Renal cortex interstitium (tissue), 11 donors: Measurements from ENCODE around the gene ZNF326. TPM values are rescaled to one million over a fixed set of nuclear protein-coding genes. Genes with fewer than 3 reads are reported as not detected.
"Not testable (repeated sequence)": the region's sequence is repeated elsewhere in the genome, so short reads cannot be mapped to it uniquely, and the experiment has no call there.

Source experiments
- DNase-seq, 11 donors: peaks; one replicate each; pipeline ENCODE4 v3.0.0-alpha.2; 2013; ENCODE audit warnings: low read depth in 9 of 11, low spot score in 4 of 11; ENCODE audit errors: extremely low read depth in 1 of 11
- polyA plus RNA-seq, 3 donors: library from polyadenylated mRNA; unstranded; fragments of 120-200 nt; gene quantifications; one replicate each; pipeline ENCODE4 v1.2.1, GENCODE V29; 2013; ENCODE audit not compliant: insufficient read length in 3 of 3

Gene ZNF326
- polyA plus RNA-seq, 3 donors: 59.1 to 85.9 (median 69.0) TPM

DNA sequence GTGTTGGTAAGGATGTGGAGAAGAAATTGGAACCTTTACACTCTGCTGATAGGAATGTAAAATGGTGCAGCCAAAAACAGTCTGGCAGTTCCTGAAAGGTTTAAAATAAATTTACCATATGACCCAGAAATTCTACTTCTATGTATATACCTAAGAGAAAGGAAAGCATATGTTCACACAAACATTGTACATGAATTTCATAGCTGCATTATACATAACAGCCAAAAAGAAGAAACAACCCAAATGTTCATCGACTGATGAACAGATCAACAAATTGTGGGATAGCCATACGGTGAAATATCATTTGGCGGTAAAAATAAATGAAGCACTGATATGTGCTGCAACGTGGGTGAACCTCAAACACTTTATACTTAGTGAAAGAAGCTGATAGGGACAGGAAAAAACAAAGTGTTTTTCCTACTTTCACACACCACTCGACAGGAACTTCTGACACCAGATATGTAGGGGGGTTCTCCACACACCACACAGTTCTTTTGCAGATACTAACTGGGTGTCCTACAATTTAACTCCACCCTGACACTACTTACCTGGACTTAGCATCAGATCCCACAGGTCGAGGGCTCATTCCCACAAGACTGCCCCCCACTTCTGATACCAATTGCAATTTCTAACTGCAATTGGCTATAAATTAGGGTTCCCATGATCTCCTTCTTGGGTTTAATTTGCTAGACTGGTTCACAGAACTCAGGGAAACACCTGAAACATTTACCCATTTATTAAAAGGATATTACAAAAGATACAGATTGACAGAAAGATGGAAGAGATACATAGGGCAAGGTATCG, 35.9 kb upstream of the ZNF326 start:
- DNase-seq: no peak

- DNase-seq: no peak
These were observed 35.2 kb upstream of the ZNF326 start for GRCh38 chr1:89959719-89960118.

DNA sequence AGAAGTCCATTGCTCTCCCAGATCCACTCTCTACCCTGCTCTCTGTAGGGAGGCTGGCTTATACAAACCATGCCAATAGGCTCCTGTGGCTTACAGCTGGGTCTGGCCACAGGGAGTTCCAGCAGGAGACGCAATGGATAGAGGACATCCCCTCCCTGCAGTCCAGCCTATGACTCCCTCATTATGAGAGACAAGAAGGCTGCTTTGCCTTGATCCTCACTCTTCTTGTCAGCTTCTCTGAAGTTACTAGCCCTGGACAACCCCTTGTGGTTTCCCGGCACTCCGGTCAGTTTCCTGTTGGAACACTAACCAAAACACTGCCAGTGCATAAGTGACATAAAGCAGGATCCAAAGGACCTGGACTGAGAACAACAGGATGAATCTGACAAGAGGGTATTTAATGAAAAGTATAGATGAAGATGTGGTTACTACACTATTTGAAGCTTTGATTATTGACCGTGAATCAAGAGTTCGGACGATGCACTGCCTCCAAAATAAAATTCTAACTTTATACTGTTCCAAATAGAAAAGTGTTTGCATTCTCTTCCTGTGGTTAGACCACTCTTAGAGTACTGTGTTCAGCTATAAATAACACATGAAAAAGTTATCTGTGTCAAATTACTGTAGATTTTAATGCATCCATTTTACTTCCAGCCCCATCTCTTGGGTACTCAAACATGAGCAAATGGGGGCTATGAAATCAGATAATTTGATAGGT, 32.7 kb upstream of the ZNF326 start:
- no peak for DNase-seq

GRCh38 chr1:89962742-89963075, 32.2 kb upstream of the ZNF326 start:
- DNase-seq: no peak

DNA sequence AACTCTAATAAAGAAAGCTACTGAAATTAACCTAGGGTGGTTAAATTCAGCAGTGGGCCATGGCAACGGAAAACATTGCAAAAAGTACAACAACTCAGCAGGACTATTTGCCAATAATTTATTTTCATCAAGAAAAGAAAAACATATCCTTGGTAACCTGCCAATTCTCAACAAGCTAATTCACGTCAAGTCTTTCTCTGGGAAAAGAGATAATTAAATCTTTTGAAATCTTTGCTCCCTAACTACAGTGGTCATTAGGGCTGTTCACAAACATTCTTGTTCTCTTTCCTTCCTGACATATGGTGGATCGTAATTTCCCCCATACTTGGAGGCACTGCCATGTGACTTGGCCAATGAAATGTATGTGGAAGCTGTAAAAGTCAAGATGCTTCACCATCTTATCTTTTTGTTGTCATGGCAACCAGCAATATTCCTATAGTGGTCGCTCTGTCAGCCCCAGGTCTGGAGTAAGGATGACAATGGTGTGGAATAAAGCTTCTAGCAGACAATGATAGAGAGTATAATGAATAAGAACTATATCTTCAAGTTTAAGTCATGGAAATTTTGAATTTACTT, 29.6 kb upstream of the ZNF326 start:
- no peak for DNase-seq

DNA sequence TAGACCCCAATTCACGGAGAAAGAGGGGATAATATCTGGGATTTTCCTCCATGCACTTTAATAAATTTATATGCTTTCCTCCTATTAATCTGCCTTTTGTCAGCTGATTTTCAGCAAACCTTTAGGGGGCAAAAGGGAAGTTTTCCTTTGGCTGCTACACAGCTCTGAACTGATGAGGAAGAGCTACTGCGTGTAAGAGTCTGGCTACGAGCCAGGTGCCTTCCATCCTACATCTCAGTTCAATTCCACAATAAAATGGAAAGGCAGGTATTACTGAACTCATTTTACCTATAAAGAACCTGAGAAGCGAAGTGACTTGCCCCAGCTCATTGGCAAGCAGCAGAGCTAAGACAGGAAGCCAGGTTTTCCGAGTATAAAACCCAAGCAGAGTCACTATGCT, 28.3 kb upstream of the ZNF326 start:
- no peak for DNase-seq

- DNase-seq: no peak
These were observed 23.3 kb upstream of the ZNF326 start for GRCh38 chr1:89971600-89971999.

- no peak for DNase-seq
These were observed 22.9 kb upstream of the ZNF326 start for GRCh38 chr1:89972024-89972423.

DNA sequence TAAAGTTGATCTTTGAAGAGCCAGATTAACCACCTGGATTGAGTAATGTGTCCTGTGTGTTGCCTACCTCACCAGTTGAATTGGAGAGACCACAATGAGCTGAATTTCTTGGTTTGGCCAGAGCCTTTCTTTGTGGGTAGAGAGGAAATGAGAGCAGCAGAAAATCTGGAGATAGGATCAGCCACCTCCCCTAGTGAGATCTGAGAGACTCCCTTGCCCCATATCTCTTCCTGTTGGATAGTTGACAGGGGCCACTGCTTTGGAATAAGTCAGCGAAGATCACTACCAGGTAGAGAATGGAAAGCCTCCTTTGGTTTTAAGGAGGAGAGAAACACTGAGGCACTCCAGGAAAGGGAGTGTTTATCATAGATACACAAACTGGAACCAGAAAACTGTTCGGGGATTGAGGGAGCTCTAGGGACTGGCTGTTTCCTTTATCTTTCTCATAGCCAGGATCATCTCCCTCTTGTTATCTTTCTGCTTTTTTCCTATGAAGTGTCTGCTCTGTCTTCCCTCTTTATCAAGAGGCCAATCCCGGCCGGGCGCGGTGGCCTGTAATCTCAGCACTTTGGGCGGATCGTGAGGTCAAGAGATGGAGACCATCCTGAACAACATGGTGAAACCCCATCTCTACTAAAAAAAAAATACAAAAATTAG, 21.3 kb upstream of the ZNF326 start:
- DNase-seq: no peak

DNA sequence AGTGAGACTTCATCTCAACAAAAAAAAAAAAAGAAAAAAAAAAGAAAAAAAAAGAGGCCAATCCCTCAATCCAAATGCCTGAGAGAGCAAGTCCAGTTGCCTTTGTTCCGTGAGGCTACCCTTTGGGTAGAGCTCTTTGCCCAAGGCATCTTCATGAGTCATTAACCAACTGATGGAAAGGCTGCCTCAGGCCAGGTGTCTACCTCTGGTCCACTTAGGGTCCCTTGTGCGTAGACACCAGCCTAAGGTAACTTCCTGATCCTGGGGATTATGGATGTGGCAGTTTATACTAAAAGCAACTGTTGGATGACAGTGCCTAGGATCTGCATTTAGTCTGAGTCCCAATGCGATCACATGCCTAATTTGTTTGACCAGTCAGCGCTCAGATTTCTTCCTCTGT, 20.7 kb upstream of the ZNF326 start:
- no peak for DNase-seq

DNA sequence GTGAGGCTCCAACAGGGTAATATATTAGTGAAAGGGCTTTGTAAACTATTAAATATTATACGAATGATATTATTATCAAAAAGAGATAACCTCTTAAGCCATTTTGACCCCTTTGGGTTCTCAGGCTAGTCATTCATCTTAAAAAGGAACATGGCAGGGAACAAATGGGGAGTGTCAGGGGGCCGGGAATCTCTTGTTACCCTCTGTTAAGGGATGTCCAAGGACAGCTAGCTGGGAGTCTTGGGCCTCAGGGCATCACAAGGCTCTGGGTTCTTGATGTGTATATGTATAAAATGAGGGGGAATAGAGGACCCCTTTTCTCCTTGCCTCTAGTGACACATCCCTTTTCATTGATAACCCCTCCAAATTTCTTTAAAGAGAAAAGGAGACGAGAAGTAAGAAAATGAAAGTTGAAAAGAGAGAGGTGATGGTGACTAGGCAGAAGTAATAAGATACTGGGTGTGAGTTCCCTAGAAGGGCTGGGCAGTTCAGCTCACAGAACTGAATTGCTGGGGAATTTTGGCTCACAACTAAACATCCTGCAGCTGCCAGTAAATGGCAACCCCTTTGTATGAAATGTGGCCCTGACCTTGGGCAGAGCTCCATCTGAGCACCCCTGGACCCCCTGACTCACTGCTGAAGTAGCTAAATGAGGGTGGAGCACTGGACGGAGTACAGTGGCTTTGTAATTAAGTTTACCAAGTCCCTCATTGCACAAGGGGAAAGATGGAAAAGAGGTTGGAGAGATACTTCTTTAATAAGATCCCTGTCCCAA, 20.0 kb upstream of the ZNF326 start:
- DNase-seq: no peak

GRCh38 chr1:89975540-89976125, 19.3 kb upstream of the ZNF326 start:
- no peak for DNase-seq

- DNase-seq: no peak
These were observed 16.2 kb upstream of the ZNF326 start for GRCh38 chr1:89978755-89979154.

GRCh38 chr1:89980605-89981004, 14.3 kb upstream of the ZNF326 start:
- no peak for DNase-seq

GRCh38 chr1:89982846-89983245, 12.1 kb upstream of the ZNF326 start:
- not testable (repeated sequence) for DNase-seq

DNA sequence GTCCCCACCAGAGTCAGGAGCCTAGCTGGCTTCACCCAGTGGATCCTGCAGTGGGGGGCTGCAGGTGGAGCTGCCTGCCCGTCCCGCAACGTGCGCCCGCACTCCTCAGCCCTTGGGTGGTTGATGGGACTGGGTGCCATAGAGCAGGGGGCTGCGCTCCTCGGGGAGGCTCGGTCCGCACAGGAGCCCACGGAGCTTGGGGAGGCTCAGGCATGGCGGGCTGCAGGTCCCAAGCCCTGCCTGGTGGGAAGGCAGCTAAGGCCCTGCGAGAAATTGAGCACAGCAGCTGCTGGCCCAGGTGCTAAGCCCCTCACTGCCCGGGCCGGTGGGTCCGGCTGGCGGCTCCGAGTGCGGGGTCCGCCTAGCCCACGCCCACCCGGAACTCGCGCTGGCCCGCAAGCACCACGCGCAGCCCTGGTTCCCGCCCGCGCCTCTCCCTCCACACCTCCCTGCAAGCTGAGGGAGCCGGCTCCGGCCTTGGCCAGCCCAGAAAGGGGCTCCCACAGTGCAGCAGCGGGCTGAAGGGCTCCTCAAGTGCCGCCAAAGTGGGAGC, 10.3 kb upstream of the ZNF326 start:
- not testable (repeated sequence) for DNase-seq

DNA sequence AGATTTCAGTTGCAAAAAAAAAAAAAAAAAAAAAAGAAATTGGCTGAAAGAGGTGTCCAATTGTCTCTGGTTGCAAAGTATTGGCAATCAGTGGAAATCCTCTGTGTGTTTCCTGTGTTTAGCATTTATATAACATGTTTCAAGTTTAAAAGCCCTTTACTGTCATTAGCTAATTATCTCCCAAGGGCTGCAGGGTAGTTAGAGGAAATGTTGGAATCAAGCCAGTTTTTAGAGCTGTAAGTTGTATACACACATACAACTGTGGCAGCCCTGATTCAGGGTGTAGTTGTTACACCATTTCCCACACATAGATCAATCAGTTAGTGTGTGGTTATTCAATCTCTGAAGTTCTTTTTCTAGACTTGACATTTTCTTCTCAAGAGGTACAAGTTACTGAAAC, 8.9 kb upstream of the ZNF326 start:
- DNase-seq: no peak

DNA sequence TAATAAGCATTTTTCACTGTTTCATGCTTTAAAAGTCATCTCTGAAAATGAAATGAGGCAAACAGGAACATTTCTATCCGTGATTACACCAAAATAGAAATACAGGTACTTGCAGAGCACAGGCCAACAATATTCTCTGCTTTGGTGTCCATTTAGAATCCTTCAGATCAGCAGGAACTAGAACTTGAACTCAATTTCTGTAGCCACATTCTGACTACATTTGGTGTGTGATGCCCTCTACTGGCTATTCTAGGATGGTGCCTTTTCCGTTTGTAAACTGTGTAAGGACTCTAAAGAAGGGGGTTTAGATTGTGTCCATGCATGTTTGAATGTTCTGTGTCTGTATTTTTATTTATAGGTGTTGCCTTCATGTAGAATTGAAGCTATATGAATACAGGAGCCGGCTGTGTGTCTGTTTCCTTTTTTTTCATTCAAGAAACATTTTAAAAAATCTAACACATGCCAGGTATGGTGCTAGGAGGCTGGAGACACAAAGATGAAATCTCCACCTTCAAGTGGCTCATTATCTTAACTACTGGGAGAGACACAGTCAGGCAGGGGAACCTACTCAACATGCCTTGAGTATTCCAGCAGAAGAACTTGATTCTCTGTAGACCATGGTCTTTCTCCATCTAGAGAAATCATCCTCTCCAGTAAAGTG, 7.6 kb upstream of the ZNF326 start:
- DNase-seq: peak in 10 of 11 donors; percentile 47 to 80 (median 64)
